ENCODE results near the gene GCK.

The GCK gene

DNA sequence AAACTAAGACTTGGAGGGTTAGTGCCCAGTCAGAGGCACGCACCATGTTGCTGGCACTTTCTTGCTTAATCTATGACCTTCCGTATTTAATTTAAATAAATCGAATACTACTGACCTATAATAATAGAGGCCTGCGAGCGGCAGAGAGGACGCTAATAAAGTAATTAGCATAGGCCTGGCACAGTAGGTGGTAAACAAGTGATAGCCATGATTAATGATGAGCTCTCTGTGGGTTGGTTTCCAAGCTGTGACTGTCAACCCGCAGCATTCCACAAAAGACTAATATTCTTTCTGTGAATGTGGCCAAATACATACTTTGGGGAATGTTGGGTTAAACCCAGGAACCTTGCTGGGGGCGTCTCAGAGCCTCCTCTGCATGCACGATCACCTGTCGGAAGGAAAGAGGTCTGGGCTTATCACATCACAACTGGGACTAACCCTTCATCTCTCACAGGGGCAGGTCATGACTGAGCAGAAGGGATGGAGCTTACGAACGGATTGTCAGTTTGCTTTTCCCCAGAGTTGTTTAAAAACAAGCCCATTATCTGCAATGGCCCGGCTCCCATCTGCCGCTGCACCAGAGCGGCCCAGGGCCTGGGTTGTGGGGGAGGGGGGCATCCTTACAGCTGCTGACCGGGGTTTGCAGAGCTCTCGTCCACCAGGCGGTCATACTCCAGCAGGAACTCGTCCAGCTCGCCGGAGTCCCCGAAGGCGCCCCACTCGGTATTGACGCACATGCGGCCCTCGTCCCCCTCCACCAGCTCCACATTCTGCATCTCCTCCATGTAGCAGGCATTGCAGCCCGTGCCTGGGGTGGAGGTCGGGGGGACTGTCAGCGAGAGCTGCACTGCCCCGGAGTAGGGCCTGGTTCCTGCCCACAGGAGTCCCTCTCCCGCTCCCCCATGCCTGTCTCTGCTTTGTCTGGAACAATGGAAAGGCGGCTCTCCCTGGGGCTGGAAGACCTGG is 41.9 kb downstream of the GCK start:
- intact Hi-C loops (cut with DNase I): no loop called here
- peak in 3 of 10 donors; percentile 25 to 91 (median 38) for DNase-seq

DNA sequence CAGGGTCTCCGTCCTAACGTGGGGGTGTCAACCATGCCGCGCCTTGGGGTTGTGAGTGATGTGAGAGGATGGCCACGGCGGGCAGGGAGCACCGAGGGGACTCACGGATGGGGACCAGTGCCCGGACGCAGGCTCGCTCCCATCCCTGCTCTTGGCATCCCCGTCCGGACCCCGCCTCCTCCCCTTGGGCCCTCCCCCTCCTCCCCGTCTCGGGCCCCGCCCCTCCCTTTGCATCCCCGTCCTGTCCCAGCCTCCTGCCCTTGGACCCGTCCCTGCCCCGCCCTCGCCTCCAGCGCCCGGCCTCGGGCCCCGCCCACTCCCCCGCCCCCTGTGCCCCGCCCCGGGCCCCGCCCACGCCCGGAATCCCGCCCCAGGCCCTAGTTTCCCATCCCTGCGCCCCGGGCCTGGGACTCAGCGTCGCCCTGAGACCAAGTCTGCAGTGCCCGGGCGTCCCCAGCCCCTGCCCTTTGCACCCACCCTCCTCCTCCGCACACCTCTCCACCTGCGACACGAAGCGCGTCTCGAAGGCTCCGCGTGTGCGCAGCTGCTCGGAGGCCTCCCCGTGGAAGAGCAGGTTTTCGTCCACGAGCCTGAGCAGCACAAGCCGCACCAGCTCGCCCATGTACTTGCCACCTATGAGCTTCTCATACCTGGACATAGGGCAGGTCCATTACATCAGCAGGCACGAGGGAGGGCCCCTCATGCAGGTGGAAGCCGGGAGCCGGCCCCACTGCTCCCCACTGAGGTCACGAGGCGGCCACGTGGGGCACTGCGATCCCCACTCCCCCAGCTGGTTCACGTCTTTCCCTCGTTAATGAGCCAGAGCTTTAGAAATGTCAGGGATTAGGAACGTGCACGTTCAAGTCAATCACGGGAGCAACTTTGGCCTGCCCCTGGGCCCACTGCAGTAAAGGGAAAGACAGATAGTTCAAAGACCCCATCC is 43.0 kb downstream of the GCK start:
- intact Hi-C loops (cut with DNase I): no loop called here
- peak; percentile 48 to 94 (median 70) for DNase-seq

DNA sequence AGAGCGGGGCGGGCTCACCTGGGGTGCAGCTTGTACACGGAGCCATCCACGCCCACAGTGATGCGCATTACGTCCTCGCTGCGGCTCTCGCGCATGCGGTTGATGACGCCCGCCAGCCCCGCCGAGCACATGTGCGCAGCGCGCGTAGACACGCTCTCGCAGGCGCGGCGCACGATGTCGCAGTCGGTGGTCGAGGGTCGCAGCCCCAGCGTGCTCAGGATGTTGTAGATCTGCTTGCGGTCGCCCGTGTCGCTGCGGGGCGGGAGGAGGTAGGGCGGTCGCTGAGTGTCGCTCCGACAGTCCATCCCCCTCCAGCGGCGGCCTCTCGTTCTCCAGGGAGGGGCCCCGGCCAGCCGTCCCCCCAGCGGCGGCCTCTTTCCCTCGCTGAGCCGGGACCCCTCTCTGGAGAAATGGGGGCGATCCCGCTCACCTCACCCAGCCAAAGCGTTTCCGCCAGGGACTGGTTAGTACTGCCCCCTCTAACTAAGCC is 43.7 kb downstream of the GCK start:
- DNase-seq: peak in 8 of 10 donors; percentile 30 to 95 (median 64)
- intact Hi-C loops (cut with DNase I): no loop called here

DNA sequence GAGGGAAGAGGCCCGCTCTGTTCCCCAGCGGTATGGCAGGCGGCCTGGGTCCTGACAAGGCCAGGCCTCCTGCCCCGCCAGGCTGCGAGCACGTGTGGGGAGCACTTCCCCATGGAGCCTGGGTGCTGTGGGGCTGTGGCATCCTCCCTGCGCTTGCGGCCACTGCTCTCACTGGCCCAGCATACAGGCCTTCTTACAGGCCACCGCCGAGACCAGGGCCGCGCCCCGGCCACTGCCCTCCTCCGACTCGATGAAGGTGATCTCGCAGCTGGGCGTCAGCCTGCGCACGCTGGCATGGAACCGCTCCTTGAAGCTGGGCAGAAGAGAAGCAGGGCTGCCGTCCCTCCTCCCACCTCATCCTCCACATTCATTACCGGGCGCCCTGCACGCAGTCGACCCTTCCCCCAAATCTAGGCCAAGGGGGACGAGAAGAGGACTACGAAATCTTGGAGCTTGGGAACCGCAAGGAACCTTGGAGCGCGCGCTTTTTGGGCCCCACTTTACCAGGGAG is 44.2 kb downstream of the GCK start:
- DNase-seq: peak in 1 of 10 donors; percentile 82
- intact Hi-C loops (cut with DNase I): no loop called here

DNA sequence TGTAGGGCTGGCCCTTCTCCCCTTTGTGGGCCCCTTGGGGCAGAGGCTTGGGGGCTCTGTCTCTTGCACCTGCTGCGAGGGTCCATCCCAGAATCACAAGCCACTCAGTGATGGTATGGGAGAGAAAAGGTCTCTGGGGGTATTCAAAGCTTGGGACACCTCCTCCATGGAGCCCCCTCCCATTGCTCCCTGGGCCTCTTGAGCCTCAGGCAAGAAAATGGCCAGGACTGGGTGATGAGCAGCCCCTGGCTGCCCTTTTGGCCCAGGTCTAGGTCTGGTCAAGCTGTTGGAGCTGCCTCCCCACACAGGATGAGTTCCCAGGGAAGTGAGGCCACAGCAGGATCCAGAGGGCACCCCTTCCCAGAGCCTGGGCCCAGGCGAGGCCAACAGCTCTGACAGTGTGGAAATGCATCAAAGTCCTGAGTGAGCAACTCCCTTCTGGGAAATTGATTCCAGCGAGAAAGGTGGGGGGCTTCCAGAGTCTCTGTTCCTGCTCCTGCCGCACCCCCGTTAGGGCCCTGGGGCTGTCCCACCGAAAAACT is 44.7 kb downstream of the GCK start:
- peak in 3 of 10 donors; percentile 13 to 66 (median 52) for DNase-seq
- intact Hi-C loops (cut with DNase I): no loop called here

DNA sequence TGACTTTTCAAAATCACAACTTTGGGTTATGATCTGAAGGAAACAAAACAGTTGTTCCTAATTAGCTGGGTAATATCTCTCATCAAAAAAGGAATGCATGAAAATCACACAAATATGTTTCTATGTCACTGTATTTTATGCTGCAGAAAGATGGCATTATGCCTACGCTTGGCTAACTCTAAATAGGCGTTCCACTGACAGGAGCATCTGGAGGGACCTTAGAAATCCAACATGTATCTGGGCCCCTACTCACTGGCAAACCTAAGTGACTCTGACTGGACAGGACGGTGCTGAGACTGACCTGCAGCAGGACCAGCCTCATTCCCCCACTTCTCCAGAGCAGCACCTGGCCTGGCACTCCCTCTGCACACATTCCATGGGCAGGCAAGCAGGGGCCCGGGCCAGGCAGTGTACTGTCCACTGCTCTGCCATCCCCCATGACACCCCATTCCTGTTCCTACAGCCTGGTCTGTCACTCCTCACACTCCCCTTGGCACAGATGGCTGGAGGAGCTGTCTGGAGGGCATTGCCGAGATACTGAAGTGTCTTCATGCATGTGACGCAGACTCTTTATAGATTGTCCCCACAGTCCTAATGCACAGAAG is 45.5 kb downstream of the GCK start:
- peak in 2 of 10 donors; percentile 13 to 58 for DNase-seq

DNA sequence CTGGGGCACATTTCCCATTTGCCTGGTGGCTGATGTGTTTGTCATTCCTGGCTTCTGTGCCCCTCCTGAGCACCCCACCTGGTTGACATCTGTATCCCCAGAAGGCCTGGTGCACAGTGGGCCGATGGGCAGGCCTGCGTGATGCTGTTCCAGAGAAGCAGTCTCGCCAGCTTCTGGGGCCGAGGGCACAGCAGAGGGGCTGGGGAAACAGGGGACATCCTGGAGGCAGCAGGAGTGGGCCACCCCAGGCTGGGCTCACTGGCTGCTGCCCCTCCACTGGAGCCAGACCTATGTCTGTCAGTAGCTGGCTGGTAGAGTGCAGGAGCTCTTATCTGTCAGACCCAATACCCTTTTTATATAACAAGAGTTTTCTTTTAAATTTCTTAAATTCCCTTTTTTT is 47.2 kb downstream of the GCK start:
- intact Hi-C loops (cut with DNase I): no loop called here
- peak in 2 of 10 donors; percentile 61 to 62 for DNase-seq

More for the DNA sequence above, 45.5 kb downstream of the GCK start:
- intact Hi-C loops (cut with DNase I): no loop called here

DNA sequence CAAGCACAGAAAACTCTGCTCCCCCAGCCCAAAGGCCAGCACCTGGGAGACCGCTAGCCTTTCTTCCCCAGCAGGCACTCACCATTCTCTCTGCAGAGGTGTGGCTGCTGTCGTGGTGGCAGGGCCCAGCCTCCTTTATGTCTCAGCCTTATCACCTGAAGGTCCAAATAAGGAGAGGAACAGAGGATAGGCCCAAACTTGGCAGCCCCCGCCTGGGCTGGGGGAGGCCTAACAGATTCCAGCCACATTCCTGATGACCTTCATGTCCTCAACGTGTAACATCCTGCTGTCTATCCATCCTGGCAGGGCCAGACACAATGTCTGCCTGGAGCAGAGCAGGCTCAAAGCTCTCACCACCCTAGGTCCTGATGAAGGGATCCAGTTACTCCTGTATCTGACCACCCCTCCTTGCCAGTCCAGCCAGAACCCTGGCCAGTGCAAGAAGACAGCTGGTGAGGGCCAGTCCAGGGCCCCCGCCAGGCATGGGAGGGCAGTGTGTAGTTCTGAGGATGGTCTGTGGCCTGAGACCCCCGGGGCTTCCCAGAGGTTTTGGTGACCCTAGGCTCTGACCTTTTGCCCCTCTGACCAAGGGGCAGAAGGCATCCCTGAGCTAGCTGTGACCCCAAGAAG is 47.9 kb downstream of the GCK start, which contains the start of gene MYL7:
Gene MYL7 (minus strand): TSS at position 112 of the 630 bp plus-strand sequence. CDS start 27 bp downstream, at position 85.
- intact Hi-C loops (cut with DNase I): no loop called here
- DNase-seq: peak in 2 of 10 donors; percentile 35 to 75

DNA sequence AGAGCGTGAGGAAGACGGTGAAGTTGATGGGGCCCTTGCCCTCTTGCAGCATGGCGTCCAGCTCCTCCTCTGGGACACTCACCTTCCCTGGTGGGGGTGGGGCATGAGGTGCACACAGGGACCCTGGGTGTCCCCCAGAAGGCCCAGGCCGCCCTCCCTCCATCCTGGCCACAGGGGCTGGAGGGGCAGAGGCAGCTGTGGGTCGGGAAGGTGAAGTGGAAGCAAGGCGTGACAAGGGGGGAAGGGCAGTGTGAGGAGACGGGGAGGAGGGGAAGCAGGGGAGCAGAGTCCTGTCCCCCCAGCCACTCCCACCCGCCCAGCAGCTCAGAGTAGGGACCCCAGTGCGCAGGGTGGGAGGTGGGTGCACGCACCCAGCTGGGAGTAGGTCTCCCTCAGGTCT is 48.9 kb downstream of the GCK start:
- DNase-seq: peak in 2 of 10 donors; percentile 20 to 59
- intact Hi-C loops (cut with DNase I): no loop called here

DNA sequence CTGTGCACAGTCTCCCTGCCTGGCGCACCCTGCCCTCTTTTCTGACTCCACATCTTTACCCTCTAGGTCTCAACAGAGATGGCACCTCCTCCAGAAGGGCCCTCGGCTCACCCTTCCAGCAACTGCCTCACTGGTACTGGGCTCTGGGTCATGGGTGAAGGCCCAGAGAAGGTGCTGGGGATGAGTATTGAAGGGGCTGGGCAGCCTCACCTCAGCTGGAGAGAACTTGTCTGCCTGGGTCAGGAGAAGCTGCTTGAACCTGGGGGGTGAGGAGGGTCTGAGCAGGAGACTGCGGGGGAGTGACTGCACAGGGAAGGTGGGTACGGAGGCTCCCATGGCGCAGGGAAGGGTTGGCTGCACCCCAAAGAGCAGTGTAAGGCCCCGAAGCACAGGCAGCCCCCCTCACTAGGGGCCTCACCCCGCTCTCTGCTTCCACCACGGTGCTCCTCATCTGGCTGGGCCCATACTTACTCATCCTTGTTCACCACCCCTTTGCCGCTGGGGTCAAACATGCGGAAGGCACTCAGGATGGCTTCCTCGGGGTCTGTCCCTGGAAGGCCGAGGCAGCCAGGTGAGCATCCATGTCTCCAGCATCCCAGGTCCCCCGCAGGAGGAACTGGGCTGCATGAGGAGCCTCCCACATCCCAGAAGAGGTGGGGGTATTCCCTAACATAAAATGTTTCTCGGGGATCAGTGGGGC is 49.8 kb downstream of the GCK start:
- intact Hi-C loops (cut with DNase I): no loop called here
- DNase-seq: peak in 3 of 10 donors; percentile 33 to 70 (median 45)

DNA sequence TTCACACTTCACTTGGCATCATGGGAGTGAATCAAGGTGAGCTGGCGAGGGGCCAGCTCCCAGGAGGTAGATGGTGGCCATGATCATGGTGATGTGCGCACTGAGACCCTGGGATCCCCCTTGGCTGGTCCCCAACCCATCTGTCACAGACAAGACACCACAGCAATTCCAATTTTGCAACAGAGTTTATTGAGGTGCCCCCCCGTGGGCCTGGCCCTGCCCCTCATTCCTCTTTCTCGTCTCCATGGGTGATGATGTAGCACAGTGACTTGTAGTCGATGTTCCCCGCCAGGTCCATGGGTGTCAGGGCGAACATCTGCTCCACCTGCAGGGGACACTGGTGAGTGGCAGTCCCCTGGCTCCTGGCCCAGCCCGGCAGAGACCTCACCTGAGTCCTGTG is 50.5 kb downstream of the GCK start:
- peak in 3 of 10 donors; percentile 37 to 61 (median 49) for DNase-seq
- intact Hi-C loops (cut with DNase I): no loop called here

DNA sequence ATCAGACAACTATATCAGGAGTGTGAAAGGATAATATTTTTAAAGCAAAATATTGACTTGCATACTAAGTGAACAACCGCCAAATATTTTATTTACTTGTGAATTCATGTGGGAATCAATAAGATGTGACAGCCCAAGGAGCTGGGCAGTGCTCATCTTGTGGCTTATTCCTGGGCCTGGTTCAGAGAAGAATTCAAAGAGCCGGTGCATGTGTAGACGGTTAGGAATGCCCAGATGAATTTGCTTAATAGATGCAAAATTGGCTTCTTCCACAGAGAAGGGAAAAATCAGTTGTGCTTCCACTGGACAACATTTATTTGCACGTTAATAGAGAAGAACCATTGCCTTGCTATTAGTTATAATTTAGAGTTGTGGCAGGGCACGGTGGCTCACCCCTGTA is 52.5 kb downstream of the GCK start:
- no peak for DNase-seq
- intact Hi-C loops (cut with DNase I): no loop called here

DNA sequence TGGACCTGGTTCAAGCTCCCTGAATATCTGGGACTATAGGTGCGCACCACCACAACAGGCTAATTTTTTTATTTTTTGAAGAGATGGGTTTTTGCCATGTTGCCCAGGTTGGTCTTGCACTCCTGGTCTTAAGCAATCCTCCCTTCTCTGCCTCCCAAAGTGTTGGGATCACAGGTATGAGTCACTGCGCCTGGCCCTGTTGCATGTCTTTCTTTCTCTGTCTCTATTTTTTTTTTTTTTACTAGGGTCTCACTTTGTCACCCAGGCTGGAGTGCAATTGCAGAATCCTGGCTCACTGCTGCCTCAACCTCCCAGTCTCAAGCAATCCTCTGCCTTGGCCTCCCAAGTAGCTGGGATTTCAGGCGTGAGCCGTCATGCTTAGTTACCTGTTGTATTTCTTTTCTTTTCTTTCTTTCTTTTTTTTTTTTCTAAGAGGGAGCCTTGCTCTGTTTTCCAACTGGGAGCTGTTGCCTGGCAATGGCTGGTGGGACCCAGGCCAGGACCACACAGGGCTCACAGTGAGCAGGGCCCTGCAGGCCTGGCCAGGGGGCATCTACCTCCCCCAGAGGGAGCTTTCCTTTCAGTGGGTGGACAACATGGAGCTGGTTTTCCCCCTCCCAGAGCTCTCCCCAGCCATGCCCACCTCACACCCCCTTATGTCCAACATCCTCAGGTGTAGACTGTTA is 54.2 kb downstream of the GCK start:
- intact Hi-C loops (cut with DNase I): no loop called here
- peak in 1 of 10 donors; percentile 52 for DNase-seq

DNA sequence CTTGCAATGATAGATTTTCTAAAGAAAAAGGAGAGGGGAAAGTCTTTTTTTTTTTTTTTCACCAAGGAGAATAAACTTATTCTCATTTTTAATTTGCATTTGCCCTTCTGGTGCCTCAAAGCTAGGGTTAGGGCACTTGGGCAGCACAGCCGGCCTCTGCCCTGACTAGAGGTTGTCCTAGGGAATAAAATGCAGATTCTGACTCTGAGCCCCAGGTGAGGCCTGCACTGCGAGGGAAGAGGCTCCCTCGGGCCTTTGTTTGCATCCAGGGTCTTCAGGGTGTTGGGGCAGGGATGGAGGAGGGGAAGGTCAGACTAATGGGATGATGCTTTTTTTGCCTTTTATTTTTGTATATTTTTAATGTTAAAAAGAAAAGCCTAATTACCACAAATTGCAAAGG is 55.9 kb downstream of the GCK start:
- intact Hi-C loops (cut with DNase I): no loop called here
- DNase-seq: peak in 1 of 10 donors; percentile 47

DNA sequence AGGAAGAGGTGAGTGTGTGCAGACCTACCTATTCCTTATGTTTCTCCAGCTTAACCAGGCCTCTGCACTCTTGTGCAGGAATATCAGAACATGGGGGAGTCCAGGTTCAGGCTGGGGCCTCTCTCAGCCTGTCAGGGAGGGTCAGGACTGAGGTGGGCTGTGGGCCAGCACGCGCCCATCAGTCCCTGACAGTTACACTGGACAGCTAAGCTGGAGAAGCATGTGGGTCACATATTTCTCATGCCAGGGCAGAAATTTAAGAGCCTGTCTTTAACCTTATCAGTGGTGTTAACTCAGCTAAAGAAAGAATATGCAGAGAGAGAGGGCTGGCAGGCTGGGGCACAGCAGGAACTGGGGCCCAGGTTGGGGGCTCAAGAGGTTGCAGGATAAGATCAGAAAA is 57.2 kb downstream of the GCK start:
- DNase-seq: peak in 1 of 10 donors; percentile 29
- intact Hi-C loops (cut with DNase I): no loop called here

DNA sequence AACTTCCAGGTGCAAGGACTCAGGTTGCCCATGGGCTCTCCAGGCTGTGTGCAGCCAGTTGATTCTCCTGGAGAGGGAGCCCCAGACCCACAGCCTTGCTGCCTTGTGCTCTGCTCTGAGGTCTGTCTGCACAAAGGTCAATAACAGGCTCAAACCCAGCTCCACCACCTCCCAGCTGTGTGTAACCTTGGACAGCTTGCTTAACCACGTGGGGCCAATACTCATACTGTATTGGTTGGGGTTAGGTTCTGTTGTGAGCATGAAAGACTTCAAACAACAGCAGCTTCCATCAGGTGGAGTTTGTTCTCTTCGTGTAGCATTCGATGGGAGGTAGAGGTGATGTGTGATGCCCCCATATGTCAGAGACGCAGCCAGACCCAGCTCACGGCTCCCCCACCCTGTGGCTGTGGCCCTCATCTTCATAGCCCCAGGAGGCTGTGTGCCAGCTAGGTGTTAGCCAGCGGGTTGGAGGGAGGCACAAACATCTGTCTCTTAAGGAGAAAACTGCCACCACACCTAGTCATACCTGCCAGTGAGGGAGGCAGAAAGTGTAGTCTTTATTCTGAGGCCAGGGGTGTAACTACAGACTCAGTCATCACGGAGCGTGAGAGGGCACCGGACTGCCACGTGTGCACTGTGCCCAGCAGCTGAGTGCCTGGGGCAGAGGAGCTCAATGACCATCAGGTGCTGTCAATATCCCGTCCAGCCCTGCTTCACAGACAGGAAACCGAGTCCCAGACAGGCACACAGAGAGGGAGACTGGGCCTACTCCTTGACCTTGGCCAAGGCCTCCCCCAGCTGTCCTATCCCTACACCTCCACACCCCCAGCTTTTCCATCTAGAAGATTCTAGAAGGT is 57.8 kb downstream of the GCK start:
- peak in 1 of 10 donors; percentile 47 for DNase-seq
- intact Hi-C loops (cut with DNase I): no loop called here

All from posterior cingulate gyrus (tissue), 11 donors.